K562 (cell line): ENCODE data around the gene EMC9. TPM values are rescaled to one million over a fixed set of nuclear protein-coding genes. Genes with fewer than 3 reads are reported as not detected.
A peak's percentile ranks its signal among the peaks of the same experiment; 100 is the strongest.

Experiments
- ATAC-seq: fragments of 200-7000 bp; cut with Tn5 transposase; 3 replicates; pipeline ENCODE4 v1.9.1; 2020; ENCODE audit warnings: moderate library complexity
- Bru-seq: library from RNA; stranded (reverse); fragments of 400-500 nt; gene quantifications from one replicate; lab custom pipeline; 2021; lab: Mats Ljungman, UMichigan
- BruChase-seq, 2 experiments: library from RNA; stranded (reverse); fragments of 400-500 nt; gene quantifications; one replicate each; lab custom pipeline; 2021; lab: Mats Ljungman, UMichigan
- BruUV-seq: library from RNA; stranded (reverse); fragments of 400-500 nt; replicated peaks from 2 replicates; lab custom pipeline; 2021; lab: Mats Ljungman, UMichigan
- CTCF ChIA-PET: fragments of 300-600 bp; formaldehyde crosslinking; extraction: SDS; loops from one replicate; lab custom pipeline; 2021; ENCODE audit warnings: low intra/inter-chr PET ratio; lab: Yijun Ruan, JAX
- POLR2A ChIA-PET: fragments of 300-600, 350-650 bp; sonication (Branson Sonifier 250); formaldehyde crosslinking; extraction: SDS; loops from one replicate; lab custom pipeline; 2021; ENCODE audit warnings: antibody characterized with exemption, inconsistent platforms; lab: Yijun Ruan, JAX
- DNase-seq, 4 experiments: peaks; one replicate each; pipeline versions ENCODE4 v3.0.0 to v3.0.0-alpha.2; 2011 to 2018; ENCODE audit warnings: low spot score in 3 of 4, mixed read lengths in 3 of 4; ENCODE audit errors: extremely low read depth in 1 of 4
- FAIRE-seq: peaks from 2 replicates; lab custom pipeline; 2011; peaks lifted over from hg19 to GRCh38; lab: Jason Lieb, UNC
- H2AFZ ChIP-seq: 2 replicates; pipeline ENCODE4 v1.6.0; 2011; ENCODE audit warnings: low read depth, low read length, control low read depth, inconsistent platforms
- H3K27ac ChIP-seq: fragments of 200-600 bp; 3 replicates; pipeline ENCODE4 v1.8.0; 2011; ENCODE audit warnings: low read depth, mild to moderate bottlenecking, control low read depth, inconsistent platforms, low read length, moderate library complexity, mixed read lengths; ENCODE audit errors: extremely low read depth
- H3K27me3 ChIP-seq, 2 experiments: fragments of 300-600 bp in 1 of 2; 2 replicates in 1 of 2; 3 replicates in 1 of 2; pipeline versions ENCODE4 v1.6.0 to v1.8.0; 2011; ENCODE audit warnings: inconsistent platforms in 2 of 2, low read length in 2 of 2, mild to moderate bottlenecking in 1 of 2, mixed read lengths in 1 of 2, moderate library complexity in 1 of 2; ENCODE audit not compliant: control insufficient read depth in 2 of 2, insufficient read depth in 2 of 2
- H3K36me3 ChIP-seq: fragments of 300-600 bp; 3 replicates; pipeline ENCODE4 v1.8.0; 2011; ENCODE audit warnings: mild to moderate bottlenecking, low read length, inconsistent platforms; ENCODE audit not compliant: control insufficient read depth, insufficient read depth
- H3K4me1 ChIP-seq, 2 experiments: fragments of 200-600 bp in 1 of 2; replicated peaks in 1 of 2; 2 replicates in 1 of 2; 3 replicates in 1 of 2; pipeline versions ENCODE4 v1.5.1 to v1.8.0; 2011; ENCODE audit warnings: inconsistent platforms in 2 of 2, low read length in 2 of 2, mild to moderate bottlenecking in 1 of 2, mixed read lengths in 1 of 2, moderate library complexity in 1 of 2; ENCODE audit not compliant: control insufficient read depth in 2 of 2, insufficient read depth in 2 of 2
- H3K4me2 ChIP-seq: 2 replicates; pipeline ENCODE4 v1.6.1; 2011; ENCODE audit warnings: low read length, control low read depth, inconsistent platforms, mixed read lengths; ENCODE audit not compliant: insufficient read depth
- H3K4me3 ChIP-seq: fragments of 200-600 bp; sonication (generic), shearing (Covaris generic); 2 replicates; pipeline ENCODE4 v1.5.1; 2016; ENCODE audit warnings: control low read depth, inconsistent platforms
- H3K79me2 ChIP-seq: fragments of 200-600 bp; 3 replicates; pipeline ENCODE4 v1.8.0; 2011; ENCODE audit warnings: low read length, inconsistent platforms; ENCODE audit not compliant: control insufficient read depth, insufficient read depth
- H3K9ac ChIP-seq, 2 experiments: 2 replicates each; pipeline versions ENCODE4 v1.6.0 to v1.6.1; 2011; ENCODE audit warnings: low read depth in 2 of 2, low read length in 2 of 2, control low read depth in 1 of 2, inconsistent platforms in 1 of 2, mild to moderate bottlenecking in 1 of 2, mixed read lengths in 1 of 2; ENCODE audit not compliant: insufficient read depth in 1 of 2
- H3K9me1 ChIP-seq: one replicate; pipeline ENCODE4 v1.6.0; 2011; ENCODE audit warnings: inconsistent platforms, mild to moderate bottlenecking, low read length, moderate library complexity; ENCODE audit not compliant: control insufficient read depth, insufficient read depth
- H3K9me3 ChIP-seq: replicated peaks from 2 replicates; pipeline ENCODE4 v1.5.1; 2011; ENCODE audit warnings: low read depth, low read length, inconsistent platforms; ENCODE audit not compliant: control insufficient read depth, insufficient read depth
- H4K20me1 ChIP-seq: replicated peaks from 2 replicates; pipeline ENCODE4 v1.6.1; 2011; ENCODE audit warnings: low read length, inconsistent platforms, mixed read lengths; ENCODE audit not compliant: control insufficient read depth, insufficient read depth
- ATF1 ChIP-seq, 2 experiments: fragments of 450-650 bp in 1 of 2; IDR thresholded peaks; 2 replicates each; pipeline ENCODE4 v1.6.1; 2016; ENCODE audit warnings: missing compliant biosample characterization in 1 of 2, missing genetic modification characterization in 1 of 2
- BCL6 ChIP-seq: fragments of 250-450 bp; sonication (Bioruptor Pico); IDR thresholded peaks from 2 replicates; pipeline ENCODE4 v1.4.0; 2020
- CREB1 ChIP-seq, 2 experiments: sonication (generic) in 1 of 2; formaldehyde crosslinking in 1 of 2; IDR thresholded peaks; 2 replicates each; pipeline versions ENCODE4 v1.6.1 to v1.8.0; 2012 to 2022; ENCODE audit warnings: inconsistent platforms in 1 of 2, mild to moderate bottlenecking in 1 of 2, missing genetic modification reagents in 1 of 2, moderate library complexity in 1 of 2
- FOS ChIP-seq: IDR thresholded peaks from 3 replicates; pipeline ENCODE4 v1.6.1; 2011; ENCODE audit not compliant: insufficient read length; ENCODE audit errors: extremely low read depth
- IRF2 ChIP-seq: sonication (generic); formaldehyde crosslinking; IDR thresholded peaks from 2 replicates; pipeline ENCODE4 v1.8.1; 2022; ENCODE audit warnings: mild to moderate bottlenecking, missing genetic modification reagents
- MAX ChIP-seq: sonication (generic); formaldehyde crosslinking; IDR thresholded peaks from 2 replicates; pipeline ENCODE4 v1.9.0; 2022; ENCODE audit warnings: mild to moderate bottlenecking, missing genetic modification reagents
- MTA1 ChIP-seq: fragments of 450-650 bp; IDR thresholded peaks from 2 replicates; pipeline ENCODE4 v1.6.1; 2017; ENCODE audit warnings: borderline replicate concordance
- NR2C2 ChIP-seq, 2 experiments: fragments of 200-800 bp in 1 of 2; sonication (Bioruptor generic) in 1 of 2; sonication (generic) in 1 of 2; formaldehyde crosslinking in 1 of 2; IDR thresholded peaks; 2 replicates each; pipeline versions ENCODE4 v1.6.1 to v1.8.0; 2016 to 2022; ENCODE audit warnings: mild to moderate bottlenecking in 1 of 2, missing compliant biosample characterization in 1 of 2, missing genetic modification characterization in 1 of 2, missing genetic modification reagents in 1 of 2
- POLR2G ChIP-seq: fragments of 200-400 bp; formaldehyde crosslinking; IDR thresholded peaks from 2 replicates; pipeline ENCODE4 v1.6.1; 2017; ENCODE audit warnings: low read depth, mild to moderate bottlenecking, antibody characterized with exemption, low read length, moderate library complexity
- POLR2H ChIP-seq: IDR thresholded peaks from 2 replicates; pipeline ENCODE4 v1.6.1; 2016; ENCODE audit warnings: missing genetic modification characterization, low read depth, mild to moderate bottlenecking, control low read depth, missing compliant biosample characterization, moderate library complexity
- SP2 ChIP-seq: IDR thresholded peaks from 2 replicates; pipeline ENCODE4 v1.6.1; 2011; ENCODE audit warnings: mild to moderate bottlenecking, low read depth, low read length, moderate library complexity; ENCODE audit not compliant: poor library complexity, severe bottlenecking; ENCODE audit errors: extremely low read depth
- TAF7 ChIP-seq: fragments of 450-650 bp; IDR thresholded peaks from 2 replicates; pipeline ENCODE4 v1.6.1; 2016; ENCODE audit warnings: missing genetic modification characterization, missing compliant biosample characterization
- ZKSCAN8 ChIP-seq: fragments of 200-800 bp; sonication (Bioruptor generic); IDR thresholded peaks from 2 replicates; pipeline ENCODE4 v1.6.1; 2016; ENCODE audit warnings: missing genetic modification characterization, missing compliant biosample characterization
- ZNF384 ChIP-seq: IDR thresholded peaks from 2 replicates; pipeline ENCODE4 v1.6.1; 2012; ENCODE audit warnings: low read depth, low read length, improper control_type of control experiment
- WGBS: fragments of 100-300 bp; shearing (Covaris generic); methylation state at CpG from one replicate; pipeline ENCODE4 v1.1.6; 2016; ENCODE audit warnings: low coverage, mixed read lengths; ENCODE audit not compliant: insufficient coverage; ENCODE audit errors: missing lambda C conversion rate; 5-methylcytosine and 5-hydroxymethylcytosine counted together
- in situ Hi-C: fragments of 300-500 bp; cut with MboI; formaldehyde crosslinking; loops from 4 replicates; pipeline ENCODE4 v1.15.0; 2018; ENCODE audit warnings: inconsistent platforms, mixed read lengths
- intact Hi-C: fragments of 100-400 bp; cut with micrococcal nuclease; formaldehyde crosslinking; loops from 2 replicates; pipeline ENCODE4 v1.14.2; 2022
- long read RNA-seq, 3 experiments: library from polyadenylated mRNA in 2 of 3; library from RNA in 1 of 3; unstranded in 2 of 3; stranded (forward) in 1 of 3; transcript quantifications; one replicate each; pipeline ENCODE4 v2.0.0, GENCODE V29; 2019 to 2022
- polyA minus RNA-seq, 3 experiments: library from RNA; depleted of rRNA, polyadenylated mRNA; stranded (reverse); fragments of >200 nt; gene quantifications; 2 replicates each; pipeline ENCODE4 v1.2.3, GENCODE V29; 2011
- polyA plus RNA-seq, 8 experiments: library from polyadenylated mRNA; depleted of rRNA in 4 of 8; stranded (reverse) in 5 of 8; unstranded in 3 of 8; fragments of >200 nt; fragmentation: Nextera tagmentation in 2 of 8; fragmentation: Illumina TruSeq in 1 of 8; extraction: Ambion mirVana in 2 of 8; extraction: Trizol in 1 of 8; gene quantifications; 2 replicates each; pipeline versions ENCODE4 v1.2.1 to v1.2.3, GENCODE V29; 2011 to 2014; ENCODE audit warnings: inconsistent platforms in 1 of 8, missing spikeins in 1 of 8
- total RNA-seq, 7 experiments: library from RNA; depleted of rRNA in 6 of 7; stranded (reverse); fragments of >200 nt in 6 of 7; fragmentation: Illumina TruSeq in 2 of 7; extraction: Trizol in 2 of 7; gene quantifications; 2 replicates each; pipeline versions ENCODE4 v1.2.1 to v1.2.3, GENCODE V29; 2011 to 2021; ENCODE audit warnings: low replicate concordance in 1 of 7

Gene EMC9
- 18.9 and 44.8 TPM in 2 replicates for total RNA-seq (2011; cell fraction: chromatin; rRNA removed; ENCODE audit: low replicate concordance)
- 39.0 and 39.2 TPM in 2 replicates for total RNA-seq (2011; cell fraction: nucleolus; rRNA removed)
- total RNA-seq (2011; cell fraction: nucleoplasm; rRNA removed), result 21.1 and 29.4 TPM in 2 replicates
- total RNA-seq (2014; rRNA removed), result 13.0 and 15.6 TPM in 2 replicates
- total RNA-seq (2014; rRNA removed; fragmentation: Illumina TruSeq; extraction: Trizol), result 4.1 and 5.7 TPM in 2 replicates
- 7.8 and 8.9 TPM in 2 replicates for total RNA-seq (2015; rRNA removed; fragmentation: Illumina TruSeq; extraction: Trizol)
- 13.2 and 13.3 TPM in 2 replicates for total RNA-seq (2021)
- polyA plus RNA-seq (2011; rRNA removed), result 8.1 and 10.0 TPM in 2 replicates
- 10.1 and 16.0 TPM in 2 replicates for polyA plus RNA-seq (2011; cell fraction: cytosol; rRNA removed)
- polyA plus RNA-seq (2011; cell fraction: nucleus; rRNA removed), result 50.1 and 57.3 TPM in 2 replicates
- 11.8 and 22.3 TPM in 2 replicates for polyA plus RNA-seq (2012)
- polyA plus RNA-seq (2014; fragmentation: Illumina TruSeq; extraction: Trizol), result 7.3 and 10.0 TPM in 2 replicates
- 1 to 10 TPM; 3.1 to 4.5 TPM for polyA plus RNA-seq (2014; fragmentation: Nextera tagmentation; extraction: Ambion mirVana)
- 12.4 and 13.3 TPM in 2 replicates for polyA plus RNA-seq (2014; rRNA removed)
- 3.2 and 5.0 TPM in 2 replicates for polyA minus RNA-seq (2011; rRNA and poly(A)+ RNA removed)
- polyA minus RNA-seq (2011; cell fraction: cytosol; rRNA and poly(A)+ RNA removed), result 3.7 and 4.1 TPM in 2 replicates
- 11.0 and 16.8 TPM in 2 replicates for polyA minus RNA-seq (2011; cell fraction: nucleus; rRNA and poly(A)+ RNA removed)
- Bru-seq, nascent RNA, result percentile 72 among the genes with signal in this experiment
- percentile 58 among the genes with signal in this experiment for BruChase-seq, experiment 1, labeled RNA remaining after a 2-hour chase
- percentile 64 among the genes with signal in this experiment for BruChase-seq, experiment 2, labeled RNA remaining after a 6-hour chase
- long read RNA-seq, experiment 1, transcript EMC9-201 (6 exons, 835 nt), result major isoform, 12 of 18 reads
- long read RNA-seq, experiment 1, partial matches to known transcripts, result 1 of 18 reads
- long read RNA-seq, experiment 1, other reads (novel, unspliced or antisense), result 1 of 18 reads
- long read RNA-seq, experiment 2, partial matches to known transcripts, result 1 of 8 reads
- long read RNA-seq, experiment 2, other reads (novel, unspliced or antisense), result 3 of 8 reads
- long read RNA-seq, experiment 3, transcript EMC9-202 (5 exons, 953 nt), result major isoform, 6 of 11 reads
- long read RNA-seq, experiment 3, partial matches to known transcripts, result 1 of 11 reads
- long read RNA-seq, experiment 3, other reads (novel, unspliced or antisense), result 1 of 11 reads

- 0% methylated on average over 30 of the region's 65 CpGs for WGBS
- TF ChIP-seq IRF2 (CRISPR knock-in tag), result no peak
- TF ChIP-seq NR2C2 (CRISPR knock-in tag; IDR thresholded peaks at IDR 0.05), result no peak
- peak; percentile 76 for TF ChIP-seq NR2C2 (tag; IDR thresholded peaks at IDR 0.05)
- peak; percentile 93 for TF ChIP-seq POLR2G
- TF ChIP-seq FOS, result peak; percentile 80
- TF ChIP-seq TAF7 (tag), result peak; percentile 9; the same call in 1 of the 2 replicates
- no peak for TF ChIP-seq BCL6
- no peak for TF ChIP-seq ATF1 (CRISPR knock-in tag; IDR thresholded peaks at IDR 0.05)
- peak; percentile 64 for TF ChIP-seq ATF1 (tag; IDR thresholded peaks at IDR 0.05)
- peak; percentile 69 for TF ChIP-seq MAX
- TF ChIP-seq SP2, result peak; percentile 45
- TF ChIP-seq POLR2H (tag), result peak; percentile 58
- TF ChIP-seq MTA1, result no peak
- TF ChIP-seq ZNF384, result no peak
- TF ChIP-seq CREB1 (IDR thresholded peaks at IDR 0.05), result 0 out of 2 replicates have a peak, but pooled peaks have one; percentile 14
- no peak; the same call in 1 of the 2 replicates for TF ChIP-seq CREB1 (CRISPR knock-in tag; IDR thresholded peaks at IDR 0.05)
- no peak for TF ChIP-seq ZKSCAN8
These were observed at the start of gene EMC9 for GRCh38 chr14:24141097-24141880. EMC9 (minus strand) TSS chr14:24141591; CDS start chr14:24141304, 287 bp downstream.

More at GRCh38 chr14:24141097-24141880, at the start of gene EMC9:
- Histone ChIP-seq H3K27ac (peak within 1 kb of the TSS; percentile 87), H3K79me2 (peaks cover 43% of the 10 kb centered on the region), H3K4me2 (peak within 1 kb of the TSS; percentile 86), H4K20me1 (no peaks in the 10 kb centered on the region; the same call in 1 of the 2 replicates), H3K36me3 (peaks cover 47% of the 10 kb centered on the region), H3K9ac (peak within 1 kb of the TSS; percentile 79 to 95), H3K9me3 (no peaks in the 10 kb centered on the region), H3K4me3 (peak within 1 kb of the TSS; percentile 83), H3K9me1 (peaks cover 5% of the 10 kb centered on the region), H3K27me3 (no peaks in the 10 kb centered on the region), H2AFZ (peak within 1 kb of the TSS; percentile 93), H3K4me1 (peaks cover 31 to 43% of the 10 kb centered on the region in 2 experiments; a peak in 4 of 5 replicates)
- POLR2A ChIA-PET, result interaction anchor here (0.5 to 1.3 kb wide), 11 partner anchors 9 to 108 kb away, joined by 3 to 4 read pairs (median 3); partner anchors contain the start of genes PCK2 and TM9SF1
- in situ Hi-C loops (no loop called here), intact Hi-C loops (loop anchor here (10.0 kb wide), 1 partner anchor 46 kb away; the partner anchor contains the start of gene PCK2)
- CTCF ChIA-PET, result no interaction called here
- BruUV-seq, result TSS peak; percentile 33
- FAIRE-seq (peak; percentile 97), DNase-seq (peak; percentile 94 to 98 (median 95)), ATAC-seq (peak; percentile 95)
